IMR-90 (cell line): ENCODE data around the gene PFKFB2. TPM values are rescaled to one million over a fixed set of nuclear protein-coding genes. Genes with fewer than 3 reads are reported as not detected.

Experiments
- ATAC-seq: fragments of 200-7000 bp; cut with Tn5 transposase; 2 replicates; pipeline ENCODE4 v1.9.1; 2020; ENCODE audit warnings: low read depth, mild to moderate bottlenecking, moderate library complexity
- BruUV-seq: library from RNA; stranded (reverse); fragments of 400-500 nt; replicated peaks from 2 replicates; lab custom pipeline; 2021; lab: Mats Ljungman, UMichigan
- CTCF ChIA-PET: fragments of 300-600 bp; formaldehyde crosslinking; extraction: SDS; loops from one replicate; lab custom pipeline; 2021; ENCODE audit warnings: antibody characterized with exemption; lab: Yijun Ruan, JAX
- POLR2A ChIA-PET: fragments of 300-600 bp; sonication (Branson Sonifier 250); formaldehyde crosslinking; loops from one replicate; lab custom pipeline; 2022; ENCODE audit warnings: antibody characterized with exemption; ENCODE audit not compliant: unreplicated experiment; lab: Charles Lee
- DNase-seq: peaks from one replicate; pipeline ENCODE4 v3.0.0; 2013
- H2AFZ ChIP-seq: replicated peaks from 2 replicates; pipeline ENCODE3; 2013; ENCODE audit warnings: low read length, mild to moderate bottlenecking; ENCODE audit not compliant: poor library complexity
- H2AK5ac ChIP-seq: 2 replicates; pipeline ENCODE4 v1.6.1; 2013; ENCODE audit warnings: low read depth, low read length, inconsistent platforms
- H2AK9ac ChIP-seq: replicated peaks from 2 replicates; pipeline ENCODE3; 2013; ENCODE audit warnings: mild to moderate bottlenecking, low read depth, low read length, moderate library complexity; ENCODE audit not compliant: poor library complexity
- H2BK120ac ChIP-seq: 2 replicates; pipeline ENCODE4 v1.6.1; 2013; ENCODE audit warnings: low read depth, low read length, inconsistent platforms
- H2BK15ac ChIP-seq: 3 replicates; pipeline ENCODE4 v1.6.1; 2013; ENCODE audit warnings: low read depth, low read length, inconsistent platforms
- H2BK20ac ChIP-seq: 2 replicates; pipeline ENCODE4 v1.6.1; 2013; ENCODE audit warnings: low read depth, mild to moderate bottlenecking, inconsistent platforms, low read length, moderate library complexity
- H2BK5ac ChIP-seq: 2 replicates; pipeline ENCODE4 v1.6.1; 2013; ENCODE audit warnings: mild to moderate bottlenecking, low read depth, low read length, inconsistent platforms; ENCODE audit not compliant: poor library complexity, severe bottlenecking
- H3K14ac ChIP-seq: replicated peaks from 2 replicates; pipeline ENCODE4 v1.6.1; 2013; ENCODE audit warnings: low read depth, low read length, inconsistent platforms
- H3K18ac ChIP-seq: 2 replicates; pipeline ENCODE4 v1.6.1; 2013; ENCODE audit warnings: low read depth, low read length, control low read depth
- H3K23ac ChIP-seq: 2 replicates; pipeline ENCODE4 v1.6.1; 2013; ENCODE audit warnings: low read depth, low read length, inconsistent platforms
- H3K27ac ChIP-seq: 2 replicates; pipeline ENCODE4 v1.5.1; 2013; ENCODE audit warnings: mild to moderate bottlenecking, control low read depth, low read length; ENCODE audit not compliant: insufficient read depth
- H3K27me3 ChIP-seq: 2 replicates; pipeline ENCODE4 v1.6.1; 2013; ENCODE audit warnings: low read length; ENCODE audit not compliant: control insufficient read depth, insufficient read depth
- H3K36me3 ChIP-seq: 2 replicates; pipeline ENCODE4 v1.6.1; 2013; ENCODE audit warnings: low read length, mixed read lengths; ENCODE audit not compliant: control insufficient read depth, insufficient read depth
- H3K4ac ChIP-seq: 2 replicates; pipeline ENCODE4 v1.6.1; 2013; ENCODE audit warnings: low read depth, low read length, inconsistent platforms
- H3K4me1 ChIP-seq: 2 replicates; pipeline ENCODE4 v1.6.1; 2013; ENCODE audit warnings: low read length, mixed read lengths; ENCODE audit not compliant: control insufficient read depth, insufficient read depth
- H3K4me2 ChIP-seq: 2 replicates; pipeline ENCODE4 v1.6.1; 2013; ENCODE audit warnings: low read depth, mild to moderate bottlenecking, control low read depth, low read length, moderate library complexity
- H3K4me3 ChIP-seq: 2 replicates; pipeline ENCODE4 v1.5.1; 2013; ENCODE audit warnings: low read depth, mild to moderate bottlenecking, control low read depth, low read length, moderate library complexity; ENCODE audit not compliant: insufficient read depth
- H3K56ac ChIP-seq: 2 replicates; pipeline ENCODE4 v1.6.1; 2013; ENCODE audit warnings: low read length, inconsistent platforms; ENCODE audit not compliant: insufficient read depth; ENCODE audit errors: extremely low read depth
- H3K79me1 ChIP-seq, 2 experiments: 2 replicates each; pipeline ENCODE4 v1.6.1; 2013; ENCODE audit warnings: low read length in 2 of 2, inconsistent platforms in 1 of 2, low read depth in 1 of 2
- H3K9ac ChIP-seq: 2 replicates; pipeline ENCODE4 v1.6.1; 2013; ENCODE audit warnings: low read depth, low read length, control low read depth
- H3K9me1 ChIP-seq: 2 replicates; pipeline ENCODE4 v1.6.1; 2013; ENCODE audit warnings: low read length, inconsistent platforms; ENCODE audit not compliant: insufficient read depth
- H3K9me3 ChIP-seq: 2 replicates; pipeline ENCODE4 v1.6.1; 2013; ENCODE audit warnings: low read length; ENCODE audit not compliant: control insufficient read depth, insufficient read depth
- H4K20me1 ChIP-seq: 2 replicates; pipeline ENCODE4 v1.6.1; 2013; ENCODE audit warnings: low read length, inconsistent platforms; ENCODE audit not compliant: insufficient read depth
- H4K5ac ChIP-seq: 2 replicates; pipeline ENCODE4 v1.6.1; 2013; ENCODE audit warnings: mild to moderate bottlenecking, low read depth, low read length, control low read depth
- H4K8ac ChIP-seq, 2 experiments: 2 replicates each; pipeline ENCODE4 v1.6.1; 2013; ENCODE audit warnings: low read depth in 2 of 2, low read length in 2 of 2, control low read depth in 1 of 2, inconsistent platforms in 1 of 2
- H4K91ac ChIP-seq: 2 replicates; pipeline ENCODE4 v1.6.1; 2013; ENCODE audit warnings: low read depth, low read length, inconsistent platforms; ENCODE audit not compliant: insufficient read depth
- BHLHE40 ChIP-seq: fragments of 150-350 bp; IDR thresholded peaks from 2 replicates; pipeline ENCODE4 v1.6.1; 2016; ENCODE audit warnings: mild to moderate bottlenecking, low read depth, low read length
- CEBPB ChIP-seq: IDR thresholded peaks from 2 replicates; pipeline ENCODE4 v1.6.1; 2012; ENCODE audit warnings: low read depth, low read length, improper control_type of control experiment
- CHD1 ChIP-seq: IDR thresholded peaks from 2 replicates; pipeline ENCODE4 v1.6.1; 2012; ENCODE audit warnings: low read depth, low read length, improper control_type of control experiment
- CTCF ChIP-seq: conservative IDR thresholded peaks from 2 replicates; pipeline ENCODE4 v1.5.1; 2012; ENCODE audit warnings: mild to moderate bottlenecking, low read depth, low read length, improper control_type of control experiment
- ELK1 ChIP-seq: fragments of 150-350 bp; IDR thresholded peaks from 2 replicates; pipeline ENCODE4 v1.6.1; 2016; ENCODE audit warnings: low read depth, mild to moderate bottlenecking, low read length, moderate library complexity, borderline replicate concordance
- FOS ChIP-seq: fragments of 150-350 bp; IDR thresholded peaks from 2 replicates; pipeline ENCODE4 v1.6.1; 2016; ENCODE audit warnings: low read depth, low read length
- MAFK ChIP-seq: IDR thresholded peaks from 2 replicates; pipeline ENCODE4 v1.6.1; 2012; ENCODE audit warnings: low read depth, low read length, improper control_type of control experiment
- MAZ ChIP-seq: IDR thresholded peaks from 2 replicates; pipeline ENCODE4 v1.6.1; 2012; ENCODE audit warnings: low read depth, mild to moderate bottlenecking, low read length, improper control_type of control experiment, moderate library complexity, borderline replicate concordance
- MXI1 ChIP-seq: IDR thresholded peaks from 2 replicates; pipeline ENCODE4 v1.6.1; 2012; ENCODE audit warnings: low read depth, mild to moderate bottlenecking, low read length, moderate library complexity, borderline replicate concordance
- NFE2L2 ChIP-seq: fragments of 150-350 bp; IDR thresholded peaks from 2 replicates; pipeline ENCODE4 v1.6.1; 2016; ENCODE audit warnings: low read depth, mild to moderate bottlenecking, low read length
- POLR2A ChIP-seq: IDR thresholded peaks from 2 replicates; pipeline ENCODE4 v1.6.1; 2012; ENCODE audit warnings: mild to moderate bottlenecking, low read depth, low read length
- RAD21 ChIP-seq: IDR thresholded peaks from 2 replicates; pipeline ENCODE4 v1.6.1; 2012; ENCODE audit warnings: low read length, improper control_type of control experiment
- RCOR1 ChIP-seq: IDR thresholded peaks from 2 replicates; pipeline ENCODE4 v1.6.1; 2012; ENCODE audit warnings: mild to moderate bottlenecking, low read length, improper control_type of control experiment; ENCODE audit not compliant: insufficient replicate concordance
- RFX5 ChIP-seq: IDR thresholded peaks from 2 replicates; pipeline ENCODE4 v1.8.0; 2012; ENCODE audit warnings: low read depth, mild to moderate bottlenecking, low read length, moderate library complexity
- SMC3 ChIP-seq: fragments of 150-350 bp; IDR thresholded peaks from 2 replicates; pipeline ENCODE4 v1.6.1; 2016; ENCODE audit warnings: low read depth, mild to moderate bottlenecking, antibody characterized with exemption, low read length, moderate library complexity
- USF2 ChIP-seq: fragments of 150-350 bp; IDR thresholded peaks from 2 replicates; pipeline ENCODE4 v1.6.1; 2017; ENCODE audit warnings: mild to moderate bottlenecking, antibody characterized with exemption, low read length, low read depth
- WGBS, 2 experiments: methylation state at CpG; one replicate each; pipeline versions ENCODE4 v1.1.5 to v1.1.7; 2013; ENCODE audit warnings: missing lambda C conversion rate in 2 of 2; ENCODE audit not compliant: insufficient read length in 1 of 2; ENCODE audit errors: extremely low coverage in 2 of 2; 5-methylcytosine and 5-hydroxymethylcytosine counted together
- dilution Hi-C: fragments of 300-500 bp; cut with HindIII; formaldehyde crosslinking; loops from one replicate; pipeline ENCODE4 v1.14.3; 2018; ENCODE audit warnings: low sequenced_read_pairs; ENCODE audit not compliant: unreplicated experiment
- in situ Hi-C: fragments of 300-500 bp; cut with MboI; formaldehyde crosslinking; loops from 3 replicates; pipeline ENCODE4 v1.14.3; 2019; ENCODE audit warnings: low sequenced_read_pairs, inconsistent platforms, mixed read lengths
- intact Hi-C: fragments of 100-400 bp; cut with micrococcal nuclease; formaldehyde crosslinking; loops from 2 replicates; pipeline ENCODE4 v1.10.0; 2022
- polyA plus RNA-seq, 3 experiments: library from polyadenylated mRNA; depleted of rRNA; stranded (reverse); fragments of >200 nt; gene quantifications; 2 replicates each; pipeline ENCODE4 v1.2.3, GENCODE V29; 2012; ENCODE audit warnings: low replicate concordance in 1 of 3
- total RNA-seq: library from RNA; depleted of rRNA; stranded (reverse); fragments of >200 nt; gene quantifications from 2 replicates; pipeline ENCODE4 v1.2.3, GENCODE V29; 2012

The PFKFB2 gene
- total and polyA plus RNA-seq, 2 of the 4 experiments (the other 2 are of a cell fraction) = 0.62 to 1.3 TPM

GRCh38 chr1:207063014-207063413, 9.9 kb downstream of the PFKFB2 start:
- H2AK9ac ChIP-seq = no peak overlapping the region
- H2BK15ac ChIP-seq = no peak overlapping the region
- H3K27ac ChIP-seq = no peak overlapping the region
- in situ Hi-C loops = no loop called here
- H3K9ac ChIP-seq = no peak overlapping the region
- H4K91ac ChIP-seq = no peak overlapping the region
- H3K36me3 ChIP-seq = no peaks in the 10 kb centered on the region
- H2BK20ac ChIP-seq = no peak overlapping the region
- no peaks in the 10 kb centered on the region for H3K79me1 ChIP-seq
- no peak overlapping the region for H2AFZ ChIP-seq
- no peak overlapping the region for H3K14ac ChIP-seq
- no peaks in the 10 kb centered on the region for H4K20me1 ChIP-seq
- H3K9me1 ChIP-seq = no peaks in the 10 kb centered on the region; the same call in 1 of the 2 replicates
- H3K23ac ChIP-seq = no peak overlapping the region
- H4K5ac ChIP-seq = no peak overlapping the region
- dilution Hi-C loops = no loop called here
- no peak overlapping the region for H2AK5ac ChIP-seq
- no peak overlapping the region for H2BK120ac ChIP-seq
- no peak overlapping the region for H3K4me2 ChIP-seq
- no TSS peak for BruUV-seq
- H3K56ac ChIP-seq = no peak overlapping the region
- H2BK5ac ChIP-seq = no peak overlapping the region
- DNase-seq (no peak), ATAC-seq (no peak)
- intact Hi-C loops = no loop called here
- no peak overlapping the region for H3K4ac ChIP-seq
- H3K4me3 ChIP-seq = no peak overlapping the region
- CTCF ChIA-PET = no interaction called here
- no peak overlapping the region for H3K18ac ChIP-seq
- 60% methylated on average over 1 of the region's 5 CpGs; no CpG with 5 or more reads in 1 of the 2 experiments for WGBS, 2 experiments
- no peaks in the 10 kb centered on the region for H3K27me3 ChIP-seq
- no peaks in the 10 kb centered on the region for H3K4me1 ChIP-seq
- POLR2A ChIA-PET = no interaction called here
- TF ChIP-seq CHD1 = no peak
- TF ChIP-seq MAZ = no peak
- TF ChIP-seq MXI1 = no peak
- TF ChIP-seq USF2 = no peak
- TF ChIP-seq MAFK = no peak
- TF ChIP-seq CTCF = no peak
- no peak for TF ChIP-seq NFE2L2
- TF ChIP-seq CEBPB = no peak
- TF ChIP-seq ELK1 = no peak
- TF ChIP-seq BHLHE40 = no peak
- no peak for TF ChIP-seq POLR2A
- TF ChIP-seq FOS = no peak
- no peak for TF ChIP-seq RAD21
- TF ChIP-seq RFX5 = no peak
- no peak for TF ChIP-seq SMC3
- no peak for TF ChIP-seq RCOR1
- no peaks in the 10 kb centered on the region for H3K9me3 ChIP-seq
- no peak overlapping the region for H4K8ac ChIP-seq
